Measurements from ENCODE around the gene RPS15A. TPM values are rescaled to one million over a fixed set of nuclear protein-coding genes. Genes with fewer than 3 reads are reported as not detected.

The RPS15A gene
- 1,342 and 1,542 TPM in 2 replicates for total RNA-seq

GRCh38 chr16:18789850-18790706, at the start of gene RPS15A:
Gene RPS15A (minus strand): TSS chr16:18790334. CDS start chr16:18789113, 1,221 bp downstream.

GRCh38 chr16:18801145-18801972, 11.2 kb upstream of the RPS15A start, which contains the start of gene ARL6IP1:
Gene ARL6IP1 (minus strand): TSS chr16:18801549. CDS start chr16:18801466, 83 bp downstream.

Other genes starting within 250 kb of the RPS15A start
- 156 and 263 TPM in 2 replicates for gene NOMO2, start 228.2 kb downstream of the RPS15A start, total RNA-seq
- gene ARL6IP1, start 11.2 kb upstream of the RPS15A start, total RNA-seq, result 358 and 642 TPM in 2 replicates
- 41.1 and 96.5 TPM in 2 replicates for gene SMG1, start 136.1 kb upstream of the RPS15A start, total RNA-seq
- gene TMC7, start 193.6 kb upstream of the RPS15A start, total RNA-seq, result 2.1 and 6.6 TPM in 2 replicates